Activated naive CD4-positive, alpha-beta T cell treated with anti-CD3 and anti-CD28 coated beads for 36 hours (primary cell): ENCODE results near the gene FHIT. TPM values are rescaled to one million over a fixed set of nuclear protein-coding genes. Genes with fewer than 3 reads are reported as not detected.
A peak's percentile ranks its signal among the peaks of the same experiment; 100 is the strongest.

Experiments
- CTCF ChIA-PET: fragments of 350-600 bp; sonication (Branson Sonifier 250); formaldehyde crosslinking; loops from one replicate; lab custom pipeline; 2021; ENCODE audit warnings: antibody characterized with exemption; lab: Charles Lee
- DNase-seq: peaks from one replicate; pipeline ENCODE4 v3.0.0-alpha.2; 2020
- H3K27ac Mint-ChIP-seq: one replicate; pipeline ENCODE4 v1.8.0; 2021; ENCODE audit warnings: mild to moderate bottlenecking, mixed read lengths
- H3K27me3 Mint-ChIP-seq: one replicate; pipeline ENCODE4 v1.8.0; 2021; ENCODE audit warnings: low read depth, mixed read lengths
- H3K36me3 Mint-ChIP-seq: one replicate; pipeline ENCODE4 v1.8.0; 2021; ENCODE audit warnings: low read depth, mixed read lengths
- H3K4me1 Mint-ChIP-seq: one replicate; pipeline ENCODE4 v1.8.0; 2021; ENCODE audit warnings: low read depth, mixed read lengths
- H3K4me3 Mint-ChIP-seq: one replicate; pipeline ENCODE4 v1.8.0; 2021; ENCODE audit warnings: mild to moderate bottlenecking, moderate library complexity, mixed read lengths
- H3K9me3 Mint-ChIP-seq: one replicate; pipeline ENCODE4 v1.8.0; 2021; ENCODE audit warnings: mixed read lengths
- intact Hi-C: fragments of 100-400 bp; cut with micrococcal nuclease; formaldehyde crosslinking; loops from one replicate; pipeline ENCODE4 v1.15.1; 2023
- total RNA-seq, 2 experiments: library from RNA; stranded (reverse); gene quantifications; one replicate each; pipeline ENCODE4 v1.2.3, GENCODE V29; 2021

FHIT gene
- total RNA-seq, 2 experiments from 2014 or later, result 20.2 to 22.7 TPM

DNA sequence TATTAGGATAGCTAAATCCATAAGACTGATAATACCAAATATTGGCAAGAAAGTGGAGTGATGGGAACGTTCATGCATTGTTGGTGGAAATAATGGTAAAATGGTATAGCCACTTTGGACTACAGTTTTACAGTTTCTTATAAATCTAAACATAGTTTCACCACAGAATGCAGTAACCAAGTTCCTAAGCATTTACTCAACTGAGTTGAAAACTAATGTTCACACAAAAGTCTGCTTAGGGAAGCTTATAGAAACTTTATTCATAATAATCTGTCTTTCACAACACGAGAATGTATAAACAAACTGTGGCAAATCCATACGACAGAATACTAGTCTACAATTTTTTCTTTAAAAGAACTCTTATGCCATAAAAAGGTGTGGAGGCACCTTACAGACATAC lies 969.3 kb downstream of the FHIT start:
- H3K4me1 Mint-ChIP-seq, result no peaks in the 10 kb centered on the region
- no peak for DNase-seq
- H3K27me3 Mint-ChIP-seq, result no peaks in the 10 kb centered on the region
- no peaks in the 10 kb centered on the region for H3K9me3 Mint-ChIP-seq
- intact Hi-C loops, result no loop called here
- no peak overlapping the region for H3K4me3 Mint-ChIP-seq
- CTCF ChIA-PET, result no interaction called here
- H3K27ac Mint-ChIP-seq, result no peak overlapping the region
- no peaks in the 10 kb centered on the region for H3K36me3 Mint-ChIP-seq

DNA sequence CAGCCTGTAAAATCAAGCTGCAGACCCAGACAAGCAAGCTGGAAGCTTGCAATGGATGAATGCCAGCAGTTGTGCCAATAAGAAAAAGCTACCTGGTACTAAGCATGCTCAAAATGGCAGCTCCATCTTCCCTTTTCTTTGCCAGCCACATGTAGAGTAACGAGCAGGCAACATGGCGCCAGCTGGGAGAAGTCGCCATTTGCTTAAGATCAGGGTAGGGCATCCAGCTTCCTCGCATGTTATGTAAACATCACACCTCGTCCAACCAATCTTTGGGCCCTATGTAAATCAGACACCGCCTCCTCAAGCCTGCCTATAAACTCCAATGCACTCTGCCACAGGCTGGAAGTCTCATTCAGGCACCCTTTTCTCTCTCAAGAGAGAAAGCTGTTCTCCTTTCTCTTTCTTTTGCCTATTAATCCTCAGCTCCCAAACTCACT lies 973.9 kb downstream of the FHIT start:
- Mint-ChIP-seq H3K36me3 (no peaks in the 10 kb centered on the region), H3K27me3 (no peaks in the 10 kb centered on the region), H3K4me3 (no peak overlapping the region), H3K9me3 (no peaks in the 10 kb centered on the region), H3K27ac (no peak overlapping the region), H3K4me1 (no peaks in the 10 kb centered on the region)
- CTCF ChIA-PET, result no interaction called here
- DNase-seq, result no peak
- intact Hi-C loops, result no loop called here

DNA sequence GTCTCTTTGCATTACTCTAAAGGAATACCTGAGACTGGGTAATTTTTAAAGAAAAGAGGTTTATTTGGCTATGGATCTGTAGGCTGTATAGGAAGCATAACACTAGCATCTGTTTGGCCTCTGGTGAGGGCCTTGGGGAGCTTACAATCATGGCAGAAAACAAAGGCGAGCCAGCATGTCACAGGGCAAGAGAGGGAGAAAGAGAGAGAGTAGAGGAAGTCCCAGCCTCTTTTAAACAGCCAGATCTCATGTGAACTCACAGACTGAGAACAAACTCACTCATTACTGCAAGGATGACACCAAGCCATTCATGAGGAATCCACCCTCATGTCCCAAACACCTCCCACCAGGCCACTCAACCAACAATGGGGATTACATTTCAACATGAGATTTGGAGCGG lies 974.6 kb downstream of the FHIT start:
- Mint-ChIP-seq H3K27me3 (no peaks in the 10 kb centered on the region), H3K4me3 (no peak overlapping the region), H3K4me1 (no peaks in the 10 kb centered on the region), H3K9me3 (no peaks in the 10 kb centered on the region), H3K36me3 (no peaks in the 10 kb centered on the region), H3K27ac (no peak overlapping the region)
- CTCF ChIA-PET, result no interaction called here
- no peak for DNase-seq
- intact Hi-C loops, result no loop called here

DNA sequence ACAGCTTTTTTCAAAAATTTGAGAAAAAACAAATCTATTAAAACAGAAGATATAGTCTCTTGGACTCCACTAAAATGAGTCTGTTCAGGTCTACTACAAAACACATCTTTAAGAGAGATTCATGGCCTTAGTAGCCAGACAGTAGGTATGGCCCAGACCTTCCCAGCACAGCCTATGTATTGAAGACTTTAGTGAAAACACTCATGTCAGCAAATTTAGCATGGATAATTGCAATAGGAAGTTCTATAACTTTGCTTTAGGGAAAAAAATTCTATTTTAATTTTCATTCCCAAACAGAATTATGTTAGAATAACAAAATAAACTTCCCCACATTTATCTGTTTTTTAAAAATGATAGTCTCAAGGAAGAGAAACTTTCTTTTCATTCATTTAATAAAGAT lies 976.6 kb downstream of the FHIT start:
- Mint-ChIP-seq H3K4me3 (no peak overlapping the region), H3K4me1 (no peaks in the 10 kb centered on the region), H3K36me3 (no peaks in the 10 kb centered on the region), H3K27me3 (no peaks in the 10 kb centered on the region), H3K9me3 (no peaks in the 10 kb centered on the region), H3K27ac (no peak overlapping the region)
- CTCF ChIA-PET, result interaction anchor here (0.7 kb wide), 1 partner anchor 396 kb away, joined by 4 read pairs; no protein-coding TSS in a partner anchor
- DNase-seq, result no peak
- intact Hi-C loops, result no loop called here

DNA sequence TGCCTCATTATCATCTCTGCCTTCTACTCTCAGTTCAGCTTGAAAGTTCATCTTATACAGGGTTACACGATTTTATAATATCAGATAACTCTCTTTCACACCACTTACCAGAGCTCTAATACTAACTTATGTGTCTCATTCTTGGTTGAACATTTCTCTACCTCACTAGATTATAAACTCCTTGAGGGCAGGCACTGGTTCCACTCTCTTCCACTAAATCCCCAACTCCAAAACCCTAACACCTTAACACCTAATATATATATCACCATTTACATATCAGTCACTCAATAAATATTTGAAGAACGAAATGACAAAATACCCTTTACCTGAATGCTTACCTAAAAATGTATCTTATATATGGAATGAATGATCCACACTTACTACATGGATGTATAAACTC lies 977.2 kb downstream of the FHIT start:
- CTCF ChIA-PET, result no interaction called here
- H3K27ac Mint-ChIP-seq, result no peak overlapping the region
- no peaks in the 10 kb centered on the region for H3K36me3 Mint-ChIP-seq
- no peaks in the 10 kb centered on the region for H3K9me3 Mint-ChIP-seq
- DNase-seq, result no peak
- H3K4me3 Mint-ChIP-seq, result no peak overlapping the region
- intact Hi-C loops, result no loop called here
- no peaks in the 10 kb centered on the region for H3K27me3 Mint-ChIP-seq
- no peaks in the 10 kb centered on the region for H3K4me1 Mint-ChIP-seq

DNA sequence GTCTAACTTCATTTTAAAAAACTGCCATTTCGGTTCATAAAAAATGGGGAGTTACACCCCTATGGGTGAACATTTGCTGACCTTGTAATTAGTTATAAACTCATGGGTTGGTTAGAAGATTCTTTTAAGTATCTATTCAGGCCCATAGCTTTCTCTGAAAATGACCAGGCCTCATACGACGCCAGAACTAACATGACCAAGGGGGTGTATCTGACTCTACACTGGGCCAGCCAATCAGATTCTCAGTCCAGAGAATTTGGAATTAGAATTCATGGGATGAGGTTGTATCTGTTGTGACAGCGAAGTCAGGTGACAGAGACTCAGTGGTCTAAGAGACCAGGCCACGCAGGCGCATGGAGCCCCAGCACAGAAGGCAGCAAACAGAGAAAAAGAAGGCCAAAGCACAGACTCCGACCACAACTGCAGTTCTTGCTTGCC lies 981.4 kb downstream of the FHIT start:
- Mint-ChIP-seq H3K4me1 (no peaks in the 10 kb centered on the region), H3K9me3 (no peaks in the 10 kb centered on the region), H3K36me3 (no peaks in the 10 kb centered on the region), H3K27ac (no peak overlapping the region), H3K27me3 (no peaks in the 10 kb centered on the region), H3K4me3 (no peak overlapping the region)
- CTCF ChIA-PET, result interaction anchor here (0.6 kb wide), 1 partner anchor 17 kb away, joined by 3 read pairs; no protein-coding TSS in a partner anchor
- DNase-seq, result no peak
- intact Hi-C loops, result no loop called here

DNA sequence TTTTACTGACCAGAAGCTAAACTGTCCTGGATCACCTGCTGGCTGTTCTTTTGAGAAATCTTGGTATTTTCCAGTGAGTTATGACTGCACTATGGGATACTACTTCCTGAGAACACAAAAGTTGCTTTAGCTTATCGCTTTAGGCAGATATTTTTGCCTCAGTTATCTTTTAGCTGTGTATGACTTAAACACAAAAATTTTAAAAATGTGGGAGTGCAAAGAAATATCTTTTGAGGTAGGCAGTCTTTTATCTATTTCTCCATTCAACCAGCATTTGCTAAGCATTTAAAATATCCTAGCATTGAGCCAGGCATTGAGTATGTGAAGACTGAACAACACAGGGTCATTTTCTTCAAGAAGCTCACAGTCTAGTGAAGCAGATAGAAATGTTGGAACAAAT lies 981.9 kb downstream of the FHIT start:
- no peak for DNase-seq
- H3K4me3 Mint-ChIP-seq, result no peak overlapping the region
- CTCF ChIA-PET, result interaction anchor here (0.6 kb wide), 1 partner anchor 16 kb away, joined by 3 read pairs; no protein-coding TSS in a partner anchor
- no peaks in the 10 kb centered on the region for H3K36me3 Mint-ChIP-seq
- H3K4me1 Mint-ChIP-seq, result no peaks in the 10 kb centered on the region
- H3K27ac Mint-ChIP-seq, result no peak overlapping the region
- H3K27me3 Mint-ChIP-seq, result no peaks in the 10 kb centered on the region
- intact Hi-C loops, result no loop called here
- no peaks in the 10 kb centered on the region for H3K9me3 Mint-ChIP-seq

DNA sequence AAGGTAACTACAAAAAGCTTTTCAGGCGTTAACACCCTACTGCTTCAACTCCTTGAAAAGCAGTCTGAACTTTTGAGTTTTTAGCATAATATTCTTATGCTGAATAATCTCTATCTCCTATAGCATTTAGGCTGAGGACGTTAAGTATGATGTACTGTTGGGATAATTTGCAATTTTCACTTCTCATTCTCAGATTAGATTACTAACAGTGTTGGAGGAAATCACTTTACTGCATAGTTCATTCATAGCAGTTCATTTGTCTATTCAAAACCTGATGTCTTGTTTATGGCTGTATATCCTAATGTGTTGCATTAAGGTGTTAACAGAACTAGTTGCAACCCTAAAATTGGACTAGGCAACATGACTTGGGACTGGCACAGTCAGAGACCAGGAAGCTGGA lies 983.1 kb downstream of the FHIT start:
- CTCF ChIA-PET, result no interaction called here
- Mint-ChIP-seq H3K27ac (no peak overlapping the region), H3K4me3 (no peak overlapping the region), H3K36me3 (no peaks in the 10 kb centered on the region), H3K4me1 (peaks cover 3% of the 10 kb centered on the region), H3K27me3 (no peaks in the 10 kb centered on the region), H3K9me3 (no peaks in the 10 kb centered on the region)
- intact Hi-C loops, result no loop called here
- DNase-seq, result no peak

DNA sequence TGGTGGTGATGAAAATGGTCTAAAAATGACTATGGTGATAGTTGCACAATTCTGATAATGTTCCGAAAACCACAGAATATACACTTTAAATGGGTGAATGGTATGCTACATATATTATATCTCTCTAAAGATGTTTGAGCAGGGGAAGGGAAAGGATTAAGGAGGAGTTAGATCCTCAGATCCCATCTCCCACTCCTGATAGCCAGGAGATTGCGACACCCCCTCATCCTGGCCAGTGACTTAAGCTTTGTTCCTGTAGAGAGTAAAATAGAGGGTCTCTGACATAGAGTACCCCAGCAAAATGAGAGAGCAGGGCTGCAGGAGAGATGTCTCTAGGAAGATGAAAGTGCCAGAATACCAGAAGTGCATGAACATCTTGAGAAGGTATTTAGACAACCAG lies 984.8 kb downstream of the FHIT start:
- Mint-ChIP-seq H3K27me3 (no peaks in the 10 kb centered on the region), H3K4me1 (peaks cover 16% of the 10 kb centered on the region), H3K36me3 (no peaks in the 10 kb centered on the region), H3K27ac (no peak overlapping the region), H3K4me3 (no peak overlapping the region), H3K9me3 (no peaks in the 10 kb centered on the region)
- CTCF ChIA-PET, result interaction anchor here (0.7 kb wide), 1 partner anchor 674 kb away, joined by 3 read pairs; no protein-coding TSS in a partner anchor
- intact Hi-C loops, result no loop called here
- DNase-seq, result no peak

DNA sequence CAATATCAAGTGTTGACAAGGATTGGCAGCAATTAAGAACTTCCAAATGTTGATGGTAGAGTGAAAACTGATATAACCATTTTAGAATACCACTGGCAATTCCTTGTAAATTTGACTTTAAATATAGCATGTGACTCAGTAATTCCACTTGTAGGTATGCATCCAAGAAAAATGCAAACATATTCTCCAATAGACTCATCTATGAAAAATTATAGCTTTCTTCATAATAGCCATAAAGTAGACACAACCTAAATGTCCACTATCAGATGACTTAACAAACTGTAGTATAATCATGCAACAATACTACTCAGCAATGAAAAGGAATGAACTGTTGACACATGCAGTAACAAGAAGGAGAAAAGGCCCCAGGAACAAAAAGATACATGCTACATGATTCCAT lies 988.1 kb downstream of the FHIT start:
- H3K4me3 Mint-ChIP-seq, result no peak overlapping the region
- H3K4me1 Mint-ChIP-seq, result peaks cover 21% of the 10 kb centered on the region
- no peaks in the 10 kb centered on the region for H3K27me3 Mint-ChIP-seq
- DNase-seq, result no peak
- CTCF ChIA-PET, result no interaction called here
- intact Hi-C loops, result loop anchor here (5.0 kb wide), 1 partner anchor 181 kb away; no protein-coding TSS in a partner anchor
- H3K27ac Mint-ChIP-seq, result no peak overlapping the region
- no peaks in the 10 kb centered on the region for H3K9me3 Mint-ChIP-seq
- no peaks in the 10 kb centered on the region for H3K36me3 Mint-ChIP-seq

DNA sequence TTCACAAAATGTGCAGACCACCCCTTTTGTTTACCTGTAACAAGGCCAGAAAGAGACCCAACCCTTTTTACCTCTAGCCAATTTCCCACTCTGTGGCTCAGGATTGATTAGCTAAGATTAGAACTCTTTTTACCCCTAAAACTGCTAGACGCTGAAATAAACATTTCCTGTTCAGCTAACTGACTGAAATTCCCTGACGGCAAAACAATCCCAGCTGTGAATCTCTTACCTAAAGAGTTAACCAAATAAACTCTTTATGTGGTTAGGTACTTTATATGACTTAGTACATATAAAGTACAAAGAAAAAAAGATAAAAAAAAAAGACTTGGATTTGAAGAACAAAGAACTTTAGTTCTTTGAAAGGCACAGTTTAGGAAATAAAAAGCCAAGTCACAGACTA lies 988.7 kb downstream of the FHIT start:
- no peak overlapping the region for H3K4me3 Mint-ChIP-seq
- H3K9me3 Mint-ChIP-seq, result no peaks in the 10 kb centered on the region
- peak; percentile 5 for DNase-seq
- intact Hi-C loops, result loop anchor here (5.0 kb wide), 1 partner anchor 180 kb away; no protein-coding TSS in a partner anchor
- no peaks in the 10 kb centered on the region for H3K36me3 Mint-ChIP-seq
- CTCF ChIA-PET, result no interaction called here
- peaks cover 21% of the 10 kb centered on the region for H3K4me1 Mint-ChIP-seq
- H3K27me3 Mint-ChIP-seq, result no peaks in the 10 kb centered on the region
- no peak overlapping the region for H3K27ac Mint-ChIP-seq

DNA sequence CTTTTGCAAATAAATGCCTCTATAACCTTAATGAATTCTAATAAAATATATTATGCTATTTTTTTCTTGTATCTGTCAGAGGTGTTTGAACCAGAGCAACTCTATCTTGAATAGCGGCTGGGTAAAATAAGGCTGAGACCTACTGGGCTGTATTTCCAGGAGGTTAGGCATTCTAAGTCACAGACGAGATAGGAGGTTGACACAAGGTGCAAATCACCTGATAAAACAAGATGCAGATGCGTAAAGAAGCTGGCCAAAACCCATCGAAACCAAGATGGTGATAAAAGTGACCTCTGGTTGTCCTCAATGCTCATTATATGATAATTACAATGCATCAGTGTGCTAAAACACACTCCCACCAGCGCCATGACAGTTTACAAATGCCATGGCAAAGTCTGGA lies 990.7 kb downstream of the FHIT start:
- intact Hi-C loops, result loop anchor here (5.0 kb wide), 1 partner anchor 178 kb away; no protein-coding TSS in a partner anchor
- Mint-ChIP-seq H3K4me3 (no peak overlapping the region), H3K27me3 (no peaks in the 10 kb centered on the region), H3K4me1 (peaks cover 30% of the 10 kb centered on the region), H3K27ac (no peak overlapping the region), H3K9me3 (no peaks in the 10 kb centered on the region), H3K36me3 (no peaks in the 10 kb centered on the region)
- DNase-seq, result no peak
- CTCF ChIA-PET, result no interaction called here

DNA sequence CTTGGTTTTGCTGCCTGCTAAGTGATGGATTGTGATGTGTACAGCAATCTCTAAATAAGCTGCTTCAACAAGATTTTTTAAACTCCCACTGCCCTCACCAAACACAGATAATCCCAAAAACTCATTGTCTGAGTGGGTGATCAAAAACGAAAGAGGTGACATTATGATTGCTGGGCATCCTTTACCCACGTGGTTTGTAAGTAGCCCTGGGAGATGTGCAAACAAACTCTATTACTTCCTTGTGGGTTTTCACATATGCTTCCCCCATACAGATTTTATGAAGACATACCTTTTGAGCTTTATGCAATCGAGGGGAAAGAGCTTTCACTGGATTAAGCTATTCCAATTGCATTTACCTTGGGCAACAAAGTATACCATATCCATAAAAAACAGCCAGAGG lies 1000.4 kb downstream of the FHIT start:
- Mint-ChIP-seq H3K36me3 (no peaks in the 10 kb centered on the region), H3K27ac (no peak overlapping the region), H3K4me1 (peaks cover 8% of the 10 kb centered on the region), H3K9me3 (no peaks in the 10 kb centered on the region), H3K4me3 (no peak overlapping the region), H3K27me3 (no peaks in the 10 kb centered on the region)
- intact Hi-C loops, result no loop called here
- DNase-seq, result no peak
- CTCF ChIA-PET, result no interaction called here
